Hypothalamus (tissue), 51 donors: Measurements from ENCODE around the gene ATP6AP2.
"Not testable (repeated sequence)": the region's sequence is repeated elsewhere in the genome, so short reads cannot be mapped to it uniquely, and the experiment has no call there.

Experiments
- DNase-seq, 51 donors: peaks; one replicate each; lab custom pipeline; 2025; lab: John Stamatoyannopoulos, UW

ATP6AP2 gene

GRCh38 chrX:40573763-40574162 is 7.0 kb upstream of the ATP6AP2 start:
- no peak for DNase-seq

DNA sequence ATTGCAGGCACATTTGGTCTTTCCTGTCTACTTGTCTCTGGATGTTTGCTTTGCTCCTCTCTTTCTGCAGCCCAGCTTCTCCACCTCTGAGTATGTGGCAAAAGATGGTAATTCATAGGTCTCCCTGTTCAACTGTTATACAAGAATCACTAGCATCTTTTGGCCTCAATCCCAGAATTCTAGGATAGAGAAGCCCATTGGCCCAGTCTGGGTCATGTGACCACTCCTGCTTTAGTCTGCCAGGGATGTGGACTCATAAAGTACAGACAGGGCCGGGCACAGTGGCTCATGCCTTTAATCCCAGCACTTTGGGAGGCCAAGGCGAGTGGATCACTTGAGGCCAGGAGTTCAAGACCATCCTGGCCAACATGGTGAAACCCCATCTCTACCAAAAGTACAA is 5.4 kb upstream of the ATP6AP2 start:
- peak in 19 of 51 donors; percentile 0 to 43 (median 2) for DNase-seq

DNA sequence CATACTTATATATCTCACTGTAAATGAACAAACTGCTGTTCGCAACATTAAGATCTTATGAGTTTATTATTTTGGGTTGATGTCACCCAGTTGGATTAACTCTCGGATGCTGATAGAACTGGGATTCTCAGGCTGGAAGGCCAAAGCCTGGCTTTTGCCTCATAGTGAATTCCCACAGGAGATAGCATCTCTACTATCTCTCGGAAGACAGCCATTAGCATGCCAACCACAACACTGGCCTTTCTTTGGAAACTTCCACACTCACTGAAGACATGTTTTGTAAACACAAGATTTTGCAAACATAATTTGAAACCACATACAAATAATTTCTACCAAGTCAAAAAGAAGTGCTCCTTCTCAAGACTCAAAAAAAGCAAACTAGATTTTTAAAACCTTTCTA is 4.5 kb upstream of the ATP6AP2 start:
- DNase-seq: no peak

DNA sequence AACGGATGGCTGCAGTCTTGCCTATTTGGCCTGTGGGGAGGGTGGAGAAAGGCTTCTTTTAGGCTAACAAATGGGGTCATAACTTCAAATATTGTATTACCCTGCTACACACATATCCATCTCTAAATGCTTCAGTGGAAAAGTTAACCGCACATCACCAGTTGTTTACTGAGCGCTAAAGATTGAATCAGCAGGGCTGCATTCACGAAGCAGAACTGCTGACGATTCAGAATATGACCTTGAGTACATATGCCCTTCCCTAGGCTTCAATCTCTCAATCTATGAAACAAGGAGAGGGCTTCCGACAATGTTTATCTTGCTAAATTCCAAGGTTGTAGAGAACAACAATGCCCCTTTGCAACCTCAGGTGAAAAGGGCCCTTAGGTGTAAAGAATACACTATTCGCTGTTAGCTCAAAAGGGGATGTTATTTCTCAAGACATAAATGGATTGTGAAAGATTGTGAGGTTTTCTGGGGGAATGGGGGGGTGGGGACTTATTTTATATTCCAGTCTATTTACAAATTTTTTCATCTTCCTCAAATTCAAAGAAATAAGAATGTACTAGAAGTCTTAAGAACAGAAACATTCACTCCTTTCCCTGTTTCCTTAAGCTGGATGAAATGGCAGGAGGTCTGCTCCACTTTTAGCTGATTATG is 2.6 kb upstream of the ATP6AP2 start:
- no peak for DNase-seq

DNA sequence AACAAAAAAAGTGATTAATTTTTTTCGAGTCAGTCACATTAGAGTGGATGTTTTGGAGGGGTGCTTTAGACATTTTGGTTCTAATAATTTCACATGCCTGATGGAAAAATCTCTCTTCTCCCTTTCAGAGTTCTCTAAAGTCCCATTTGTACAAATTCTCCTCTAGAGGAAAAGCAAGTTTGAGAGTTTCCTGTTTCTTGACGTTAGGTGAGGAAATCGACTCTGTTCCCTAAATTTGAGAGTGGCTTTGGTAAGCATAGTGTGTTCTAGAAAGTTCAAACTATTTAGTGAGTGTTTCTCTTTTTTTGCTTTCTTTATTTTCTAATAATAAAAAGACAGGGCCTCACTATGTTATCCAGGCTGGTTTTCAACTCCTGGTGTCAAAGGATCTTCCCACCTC is 1.6 kb upstream of the ATP6AP2 start:
- no peak for DNase-seq

GRCh38 chrX:40579900-40580536 is 752 bp upstream of the ATP6AP2 start:
- DNase-seq: no peak

DNA sequence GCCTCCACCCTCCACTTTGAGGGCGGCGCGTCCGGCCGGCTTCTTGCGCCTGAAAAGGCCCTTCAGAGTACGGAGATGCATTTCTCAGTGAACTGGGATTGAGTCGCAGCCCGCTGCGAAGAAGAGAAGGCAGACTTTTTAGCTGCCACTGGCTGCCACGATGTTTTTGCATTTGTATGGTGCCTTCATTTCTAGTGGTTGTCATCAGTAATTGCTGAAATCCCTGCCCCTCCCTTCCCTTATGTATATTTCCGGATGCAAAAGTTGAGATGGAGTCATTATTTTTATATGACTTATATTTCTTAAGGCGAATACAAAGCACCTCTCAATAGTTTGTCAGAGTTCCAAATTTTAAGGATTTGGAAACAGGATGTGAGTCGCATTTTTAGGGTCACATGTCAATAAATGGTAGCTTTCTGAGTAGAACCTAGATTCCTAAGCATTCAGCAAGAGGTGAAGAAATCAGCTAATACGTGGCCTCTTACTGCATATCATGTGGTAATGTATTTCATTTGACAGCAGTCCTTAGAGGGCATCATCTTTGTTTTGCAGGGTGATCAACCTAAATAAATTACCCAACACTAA is 658 bp downstream of the ATP6AP2 start:
- DNase-seq: no peak

GRCh38 chrX:40582178-40582577 is 1.4 kb downstream of the ATP6AP2 start:
- DNase-seq: not testable (repeated sequence)

DNA sequence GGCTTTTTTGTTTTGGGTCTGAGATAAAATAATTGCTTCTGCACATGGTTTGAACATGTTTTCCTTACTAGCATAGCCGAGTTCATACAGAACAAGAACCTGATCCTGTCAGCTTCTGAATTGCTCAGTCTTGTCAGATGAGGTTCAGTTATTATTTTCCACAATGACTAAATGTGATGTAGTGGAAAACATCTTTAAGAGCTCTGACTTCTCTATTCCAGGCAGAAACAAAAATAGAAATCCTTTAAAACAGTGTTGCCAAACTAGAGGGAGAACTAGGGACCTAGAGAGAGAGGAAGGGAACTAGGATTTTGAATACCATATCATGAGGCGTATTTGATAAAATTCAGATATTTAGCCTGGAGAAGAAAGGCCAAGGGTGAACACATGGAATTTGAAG is 2.0 kb downstream of the ATP6AP2 start:
- DNase-seq: no peak

DNA sequence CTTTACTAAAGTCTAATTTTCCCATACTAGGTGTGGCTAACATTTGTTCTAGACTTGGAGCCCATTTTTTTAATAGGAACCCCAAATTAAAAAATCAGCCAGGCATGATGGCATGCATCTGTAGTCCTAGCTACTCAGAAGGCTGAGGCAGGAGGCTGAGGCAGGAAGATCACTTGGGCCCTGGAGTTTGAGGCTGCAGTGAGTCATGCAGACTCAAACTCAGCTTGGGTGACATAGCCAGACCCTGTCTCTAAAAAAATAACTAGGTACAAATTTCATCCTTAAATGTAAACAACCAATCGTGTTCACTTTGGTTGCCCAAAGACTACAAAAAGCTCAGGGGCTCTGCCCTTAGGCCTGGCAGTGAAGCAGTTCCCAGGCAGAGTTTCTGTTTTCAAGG is 6.9 kb downstream of the ATP6AP2 start:
- not testable (repeated sequence) for DNase-seq

- DNase-seq: not testable (repeated sequence)
Observed at GRCh38 chrX:40589616-40590321, 9.0 kb downstream of the ATP6AP2 start.

DNA sequence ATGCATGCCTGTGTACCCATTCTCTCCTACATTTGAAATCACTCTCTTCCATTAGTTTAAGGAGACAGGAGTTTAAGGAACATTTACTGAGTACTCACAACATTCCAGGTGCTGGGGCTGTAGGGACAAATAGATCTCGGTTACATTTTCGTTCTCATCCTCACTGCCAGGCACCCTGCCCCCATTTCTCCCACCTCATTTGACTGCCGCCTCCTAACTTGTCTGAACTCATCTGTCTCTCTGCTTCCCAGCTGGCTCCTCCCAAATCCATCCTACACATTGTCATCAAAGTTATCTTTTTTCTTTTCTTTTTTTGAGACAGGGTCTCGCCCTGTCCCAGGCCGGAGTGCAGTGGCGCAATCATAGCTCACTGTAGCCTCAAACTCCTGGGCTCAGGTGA is 22.7 kb downstream of the ATP6AP2 start:
- no peak for DNase-seq

DNA sequence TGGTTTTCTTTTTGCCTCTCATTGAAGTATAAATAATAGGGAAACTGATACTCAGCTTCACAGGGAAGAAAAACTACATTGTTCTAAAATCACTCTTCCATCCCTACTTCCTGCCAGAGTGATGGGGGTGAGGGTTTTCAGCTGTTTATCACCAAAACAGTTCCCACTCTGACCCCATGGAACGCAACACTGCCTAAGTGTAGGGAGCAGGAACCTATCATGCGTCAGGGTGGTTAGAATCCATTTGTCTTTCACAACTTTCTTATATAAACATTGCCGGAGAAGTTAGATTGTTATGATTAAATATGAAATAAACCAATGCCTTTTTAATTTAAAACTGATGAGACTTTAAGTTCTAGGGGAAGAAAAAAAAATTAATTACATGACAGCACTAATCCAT is 26.6 kb downstream of the ATP6AP2 start:
- DNase-seq: no peak

DNA sequence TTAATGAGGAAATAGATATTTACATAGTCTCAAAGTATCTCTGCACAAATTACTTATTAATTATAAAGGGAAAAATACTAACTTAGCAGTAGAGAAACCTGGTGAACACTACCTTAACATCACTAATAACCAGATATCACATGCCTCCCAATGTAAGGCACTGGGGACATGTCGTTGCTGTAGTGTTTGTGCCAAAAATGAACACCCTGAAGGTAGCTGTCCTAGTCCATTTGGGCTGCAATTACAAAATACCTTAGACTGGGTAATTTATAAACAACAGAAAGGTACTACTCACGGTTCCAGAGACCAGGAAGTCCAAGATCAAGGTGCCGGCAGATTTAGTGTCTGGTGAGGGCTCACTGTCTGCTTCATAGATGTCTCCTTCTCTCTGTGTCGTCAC is 31.7 kb downstream of the ATP6AP2 start:
- DNase-seq: no peak

DNA sequence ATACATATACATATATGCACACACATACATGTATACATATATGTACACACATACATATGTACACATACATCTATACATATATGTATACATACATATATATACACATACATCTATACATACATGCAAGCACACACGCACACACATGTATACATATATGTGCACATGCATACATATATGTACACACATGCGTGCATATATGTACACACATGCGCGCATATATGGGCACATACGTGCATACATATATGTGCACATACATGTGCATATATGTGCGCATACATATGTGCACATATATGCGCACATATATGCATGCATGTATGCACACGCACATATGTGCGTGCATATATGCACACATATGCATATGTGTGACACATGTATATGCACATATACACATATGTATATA is 35.2 kb downstream of the ATP6AP2 start:
- DNase-seq: no peak

DNA sequence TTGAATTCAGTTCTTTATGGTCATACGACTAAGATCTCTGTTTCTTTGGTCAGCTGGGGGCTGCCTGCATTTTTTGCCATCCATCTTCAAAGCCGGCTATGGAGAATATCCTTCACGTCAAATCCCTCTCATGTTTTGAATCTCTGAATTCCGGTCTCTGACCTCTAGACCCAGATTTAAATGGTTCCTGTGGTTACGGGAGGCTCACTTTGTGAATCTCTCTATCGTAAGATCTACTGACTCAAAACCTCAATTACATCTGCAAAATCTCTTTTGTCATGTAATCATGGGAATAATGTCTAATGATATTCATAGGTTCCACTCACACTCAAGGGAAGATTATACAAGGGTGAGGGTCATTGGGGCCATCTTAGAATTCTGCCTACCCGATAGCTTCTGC is 36.8 kb downstream of the ATP6AP2 start:
- peak in 1 of 51 donors; percentile 0 for DNase-seq

DNA sequence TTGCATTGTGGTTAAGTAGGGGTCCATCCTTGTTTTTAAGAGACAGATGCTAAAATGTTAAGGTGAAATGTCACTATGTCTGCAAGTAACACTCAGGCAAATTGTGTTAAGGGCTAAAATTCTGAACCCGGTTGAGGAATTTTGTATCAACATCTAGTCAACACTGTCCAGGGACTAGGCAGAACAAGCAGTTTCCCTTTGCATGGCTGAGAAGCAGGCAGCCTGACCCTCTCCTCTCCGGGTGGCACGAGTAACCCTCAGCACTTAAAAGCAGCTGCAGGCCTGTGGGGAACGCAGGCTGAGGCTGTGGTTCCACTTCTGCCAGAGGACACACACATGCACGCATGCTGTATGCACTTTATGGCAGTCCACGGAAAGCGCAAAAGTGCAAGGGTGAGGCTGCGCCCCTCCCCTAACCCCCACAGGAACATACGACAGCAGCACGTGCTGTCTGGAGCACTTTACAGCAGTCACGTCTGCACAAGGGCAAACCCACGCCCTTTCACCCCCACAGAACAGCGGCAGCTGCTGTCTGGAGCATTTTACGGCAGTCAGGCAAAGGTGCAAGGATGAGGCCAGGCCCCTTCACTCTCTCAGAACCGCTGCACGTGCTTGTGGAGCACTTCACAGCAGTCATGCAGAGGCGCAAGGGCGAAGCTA is 41.8 kb downstream of the ATP6AP2 start:
- no peak for DNase-seq

- DNase-seq: no peak
Observed at GRCh38 chrX:40623139-40623536, 42.4 kb downstream of the ATP6AP2 start, which contains the start of gene MPC1L. Gene MPC1L, plus strand, starts transcription at chrX:40623428. Its CDS starts 138 bp downstream, at chrX:40623566.

GRCh38 chrX:40623665-40624064 is 42.9 kb downstream of the ATP6AP2 start:
- DNase-seq: no peak

DNA sequence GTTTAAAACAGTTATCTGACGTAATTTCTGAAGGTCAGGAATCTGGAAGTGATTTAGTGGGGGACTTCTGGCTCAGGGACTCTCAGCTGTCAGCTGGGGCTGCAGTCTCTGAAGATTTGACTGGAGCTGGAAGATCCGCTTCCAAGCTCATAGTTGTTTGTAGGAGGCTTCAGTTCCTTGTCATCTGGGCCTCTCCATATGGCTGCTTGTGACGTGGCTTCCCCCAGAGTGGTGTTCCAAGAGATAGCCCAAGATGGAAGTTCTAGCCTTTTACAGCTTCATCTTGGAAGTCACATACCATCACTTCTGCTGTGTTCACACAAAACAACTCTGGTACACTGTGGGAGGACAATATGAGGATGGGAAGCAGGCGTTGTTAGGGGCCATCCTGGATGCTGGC is 44.5 kb downstream of the ATP6AP2 start:
- peak in 1 of 51 donors; percentile 4 for DNase-seq

- DNase-seq: no peak
Observed at GRCh38 chrX:40628506-40628905, 47.7 kb downstream of the ATP6AP2 start.
